H1 (cell line): ENCODE results near the gene ZKSCAN1. TPM values are rescaled to one million over a fixed set of nuclear protein-coding genes. Genes with fewer than 3 reads are reported as not detected.

Source experiments
- GABPA ChIP-seq: IDR thresholded peaks from 2 replicates; pipeline ENCODE4 v1.6.1; 2011; ENCODE audit warnings: mild to moderate bottlenecking, low read length, moderate library complexity, borderline replicate concordance; ENCODE audit not compliant: insufficient read depth
- RBBP5 ChIP-seq: IDR thresholded peaks from 2 replicates; pipeline ENCODE4 v1.7.1; 2012; ENCODE audit warnings: low read depth, mild to moderate bottlenecking, inconsistent platforms, low read length, moderate library complexity, borderline replicate concordance
- SAP30 ChIP-seq: fragments of 300-600 bp; sonication (generic); IDR thresholded peaks from 2 replicates; pipeline ENCODE4 v1.7.1; 2012; ENCODE audit warnings: low read length, moderate library complexity, mild to moderate bottlenecking, inconsistent platforms; ENCODE audit not compliant: insufficient read depth, insufficient replicate concordance
- SIX5 ChIP-seq: IDR thresholded peaks from 2 replicates; pipeline ENCODE4 v1.6.1; 2011; ENCODE audit warnings: mild to moderate bottlenecking, low read depth, low read length
- SP2 ChIP-seq: IDR thresholded peaks from 2 replicates; pipeline ENCODE4 v1.6.1; 2012; ENCODE audit warnings: mild to moderate bottlenecking, low read length, inconsistent platforms
- TBP ChIP-seq: IDR thresholded peaks from 2 replicates; pipeline ENCODE4 v1.6.1; 2011; ENCODE audit warnings: low read depth, low read length, improper control_type of control experiment
- polyA plus RNA-seq, 7 experiments: library from polyadenylated mRNA; depleted of rRNA in 3 of 7; stranded (reverse) in 5 of 7; unstranded in 2 of 7; fragments of >200 nt in 5 of 7; fragments of 200-250 nt in 2 of 7; gene quantifications; 1 replicate in 5 of 7; 2 replicates in 1 of 7; 4 replicates in 1 of 7; pipeline versions ENCODE4 v1.2.1 to v1.2.3, GENCODE V29; 2011 to 2013; ENCODE audit warnings: missing spikeins in 2 of 7, mixed read lengths in 2 of 7
- total RNA-seq: library from RNA; stranded (reverse); fragmentation: NEBNext Ultra II Directional; extraction: Animal tissue kit (Norgen Biotek cat#: 25700); gene quantifications from 2 replicates; pipeline ENCODE4 v1.2.1, GENCODE V29; 2021
- TF ChIP-seq, protein P1 (sequence below): IDR thresholded peaks from 2 replicates; pipeline ENCODE4 v1.6.1; 2012; ENCODE audit warnings: inconsistent platforms

ZKSCAN1 gene
- total and polyA plus RNA-seq, 2 of the 8 experiments (the other 6 are each of a cell fraction or from before 2014, with no cell fraction given), result 8.2 to 40.6 TPM

DNA sequence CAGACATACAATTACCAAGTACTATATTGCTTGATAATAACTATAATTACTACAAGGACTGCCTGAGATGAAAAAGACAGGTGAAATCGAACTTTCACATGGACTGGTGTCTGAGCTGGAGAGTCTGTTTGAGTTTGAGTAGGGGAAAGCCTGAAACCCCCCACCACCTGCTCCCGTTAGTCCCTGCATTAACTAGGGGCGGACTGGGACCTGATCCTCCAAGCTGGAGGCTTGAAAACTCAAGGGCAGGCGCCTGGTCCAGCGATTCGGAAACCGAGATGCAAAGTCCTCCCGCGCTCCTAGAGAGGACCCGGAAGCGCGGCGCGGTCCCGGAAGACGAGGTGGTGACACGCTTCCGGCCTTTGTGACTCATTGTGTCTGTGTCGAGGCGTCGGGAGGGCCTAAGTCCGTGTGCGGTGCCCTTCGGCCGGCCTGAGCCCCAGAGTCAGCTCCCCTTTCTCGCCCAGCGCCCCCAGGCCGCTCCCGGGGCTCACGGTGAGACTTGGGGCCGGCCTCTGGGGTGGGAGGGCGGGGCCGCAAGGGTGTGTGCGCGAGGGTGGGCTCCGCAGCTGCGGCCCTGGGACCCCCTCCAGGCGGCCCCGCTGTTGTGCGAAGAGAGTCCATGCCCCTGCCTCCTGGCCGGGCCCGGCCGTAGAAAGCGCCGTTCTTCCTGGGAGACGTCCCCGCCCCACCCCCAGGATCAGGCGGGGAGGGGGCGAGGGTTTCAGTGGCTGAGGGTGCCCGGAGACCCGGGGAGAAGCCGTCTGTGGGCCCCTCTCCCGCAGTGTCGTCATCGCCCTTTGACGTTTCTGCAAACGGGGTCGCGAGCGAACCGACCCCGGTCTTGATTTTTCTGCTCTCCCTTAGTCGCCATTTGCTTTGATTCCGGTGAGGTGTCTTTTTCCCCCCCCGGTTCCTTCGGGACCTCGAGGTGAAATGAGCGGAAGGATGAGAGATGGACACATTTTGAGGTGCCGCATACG, at the start of gene ZKSCAN1 (continued):
- peak; percentile 97 for TF ChIP-seq GABPA
- TF ChIP-seq SIX5, result no peak
- TF ChIP-seq SP2, result peak; percentile 95
- TF ChIP-seq, protein P1, sequence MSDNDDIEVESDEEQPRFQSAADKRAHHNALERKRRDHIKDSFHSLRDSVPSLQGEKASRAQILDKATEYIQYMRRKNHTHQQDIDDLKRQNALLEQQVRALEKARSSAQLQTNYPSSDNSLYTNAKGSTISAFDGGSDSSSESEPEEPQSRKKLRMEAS, result peak; percentile 68
- peak; percentile 27; the same call in 1 of the 2 replicates for TF ChIP-seq RBBP5
- TF ChIP-seq SAP30, result no peak
- TF ChIP-seq TBP, result peak; percentile 96
